Sigmoid colon (tissue), 4 donors: ENCODE measurements around the gene AP1M1.

Experiments used
- POLR2AphosphoS5 ChIP-seq, 4 donors: sonication (generic); formaldehyde crosslinking; IDR thresholded peaks; one replicate each; pipeline ENCODE4 v1.6.1; 2017; ENCODE audit warnings: antibody characterized with exemption in 4 of 4
- TF ChIP-seq, protein P1 (sequence below), 4 experiments: fragments of 450-650 bp in 3 of 4; fragments of 200-600 bp in 1 of 4; IDR thresholded peaks; one replicate each; pipeline ENCODE4 v1.5.1; 2016 to 2019; ENCODE audit warnings: antibody characterized with exemption in 4 of 4, mild to moderate bottlenecking in 3 of 4, moderate library complexity in 2 of 4

DNA sequence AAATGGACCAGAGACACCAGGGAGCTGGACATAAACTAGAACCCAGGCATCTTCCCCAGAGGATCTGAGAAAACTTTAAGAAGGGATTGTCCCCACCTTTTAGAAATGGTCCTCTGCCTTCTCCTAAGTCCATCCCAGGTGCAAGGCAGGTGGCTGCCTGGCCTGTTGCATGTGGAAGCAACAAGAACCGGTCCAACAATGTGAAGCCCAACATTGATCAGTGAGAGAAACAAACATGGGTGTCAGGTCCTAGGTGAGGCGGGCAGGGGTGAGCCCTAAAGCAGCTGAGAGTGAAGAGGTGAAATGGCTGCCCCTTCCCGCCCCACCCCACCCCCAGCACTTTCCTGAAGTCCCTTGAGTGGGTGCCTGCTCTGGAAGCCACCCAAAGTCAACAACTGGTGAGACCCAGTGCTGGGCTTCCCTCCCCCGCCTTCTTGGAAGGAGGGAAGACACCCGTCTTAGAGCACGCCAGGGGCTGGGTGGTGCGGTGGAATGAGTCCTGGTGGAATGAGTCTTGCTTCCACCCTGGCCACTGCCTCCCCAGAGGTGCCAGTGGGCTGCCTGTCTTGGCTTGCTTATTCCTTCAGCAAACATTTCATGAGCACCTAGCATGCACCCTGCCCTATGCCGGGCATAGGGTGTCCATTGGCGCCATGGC, 1.7 kb downstream of the AP1M1 start:
- TF ChIP-seq, protein P1, sequence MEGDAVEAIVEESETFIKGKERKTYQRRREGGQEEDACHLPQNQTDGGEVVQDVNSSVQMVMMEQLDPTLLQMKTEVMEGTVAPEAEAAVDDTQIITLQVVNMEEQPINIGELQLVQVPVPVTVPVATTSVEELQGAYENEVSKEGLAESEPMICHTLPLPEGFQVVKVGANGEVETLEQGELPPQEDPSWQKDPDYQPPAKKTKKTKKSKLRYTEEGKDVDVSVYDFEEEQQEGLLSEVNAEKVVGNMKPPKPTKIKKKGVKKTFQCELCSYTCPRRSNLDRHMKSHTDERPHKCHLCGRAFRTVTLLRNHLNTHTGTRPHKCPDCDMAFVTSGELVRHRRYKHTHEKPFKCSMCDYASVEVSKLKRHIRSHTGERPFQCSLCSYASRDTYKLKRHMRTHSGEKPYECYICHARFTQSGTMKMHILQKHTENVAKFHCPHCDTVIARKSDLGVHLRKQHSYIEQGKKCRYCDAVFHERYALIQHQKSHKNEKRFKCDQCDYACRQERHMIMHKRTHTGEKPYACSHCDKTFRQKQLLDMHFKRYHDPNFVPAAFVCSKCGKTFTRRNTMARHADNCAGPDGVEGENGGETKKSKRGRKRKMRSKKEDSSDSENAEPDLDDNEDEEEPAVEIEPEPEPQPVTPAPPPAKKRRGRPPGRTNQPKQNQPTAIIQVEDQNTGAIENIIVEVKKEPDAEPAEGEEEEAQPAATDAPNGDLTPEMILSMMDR (IDR thresholded peaks at IDR 0.05): no peak
- no peak for TF ChIP-seq POLR2AphosphoS5 (IDR thresholded peaks at IDR 0.05)
